ENCODE data around the gene RPL9.
"Not testable (repeated sequence)": the region's sequence is repeated elsewhere in the genome, so short reads cannot be mapped to it uniquely, and the experiment has no call there.

RPL9 gene

DNA sequence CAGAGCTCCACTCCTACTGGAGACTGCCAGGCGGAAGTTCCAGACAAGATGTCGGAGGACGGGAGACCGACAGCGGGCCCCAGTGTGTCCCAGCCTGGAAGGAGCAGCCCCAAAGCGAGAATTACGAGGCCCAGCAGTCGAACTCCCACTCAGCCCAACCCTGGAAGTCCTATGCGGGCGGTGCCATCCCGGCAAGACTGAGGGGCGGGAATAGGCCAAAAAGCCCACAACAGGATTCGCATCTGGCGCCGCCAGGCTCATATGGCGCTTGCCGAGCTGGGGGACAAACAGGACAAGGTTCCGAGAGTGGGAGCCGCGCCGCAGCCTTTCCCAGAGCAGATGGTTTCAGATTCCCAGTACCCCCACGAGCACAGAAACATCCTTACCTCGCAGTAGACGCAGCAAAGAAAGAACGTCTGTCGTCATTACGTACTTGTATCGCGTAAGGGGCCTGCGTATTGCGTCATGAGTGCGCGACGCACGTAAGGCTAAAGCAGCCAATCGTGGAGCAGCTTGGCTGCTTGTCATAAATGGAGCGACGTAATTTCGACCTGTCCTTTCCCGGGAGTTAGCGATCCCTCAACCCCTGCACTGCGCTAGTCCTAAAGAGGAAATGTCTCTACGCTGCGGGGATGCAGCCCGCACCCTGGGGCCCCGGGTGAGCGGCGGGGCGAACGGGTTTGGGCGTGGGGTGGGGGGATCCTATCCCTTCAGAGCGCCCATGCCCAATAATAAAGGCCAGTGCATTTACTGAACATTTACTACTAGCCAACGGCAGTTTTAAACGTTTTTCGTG is at the start of gene RPL9, which contains the start of gene LIAS:
Gene RPL9 (minus strand): TSS at position 418 of the 796 bp plus-strand sequence. CDS start 483 bp downstream, outside the sequence.
Gene LIAS (plus strand): TSS at position 552 of the 796 bp plus-strand sequence. CDS start 62 bp downstream, at position 614.
- in situ Hi-C loops (cut with HindIII; ENCODE audit: low pct_ligation_motif_present, low pct_unique_long_range_greater_than_20kb, low sequenced_read_pairs): no loop called here
- peak; percentile 98 for DNase-seq

DNA sequence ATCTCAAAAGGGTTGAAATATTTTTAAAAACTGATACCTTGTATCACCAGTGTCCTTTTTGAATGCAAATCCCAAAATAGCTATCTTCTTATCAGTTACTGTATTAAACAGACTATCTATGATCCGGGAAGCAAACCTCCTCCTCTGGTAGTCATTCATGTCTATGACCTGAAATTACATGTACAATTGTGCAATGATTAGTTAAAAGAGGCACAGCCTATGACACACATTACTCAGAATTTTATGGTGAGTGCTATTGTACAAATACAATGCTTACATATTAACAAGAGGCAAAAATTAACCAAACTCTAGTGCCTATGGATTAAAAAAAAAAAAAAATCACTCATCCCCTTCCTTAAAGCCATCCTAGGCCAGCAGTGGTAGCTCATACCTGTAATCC is 46.9 kb upstream of the RPL9 start:
- DNase-seq: peak; percentile 43

DNA sequence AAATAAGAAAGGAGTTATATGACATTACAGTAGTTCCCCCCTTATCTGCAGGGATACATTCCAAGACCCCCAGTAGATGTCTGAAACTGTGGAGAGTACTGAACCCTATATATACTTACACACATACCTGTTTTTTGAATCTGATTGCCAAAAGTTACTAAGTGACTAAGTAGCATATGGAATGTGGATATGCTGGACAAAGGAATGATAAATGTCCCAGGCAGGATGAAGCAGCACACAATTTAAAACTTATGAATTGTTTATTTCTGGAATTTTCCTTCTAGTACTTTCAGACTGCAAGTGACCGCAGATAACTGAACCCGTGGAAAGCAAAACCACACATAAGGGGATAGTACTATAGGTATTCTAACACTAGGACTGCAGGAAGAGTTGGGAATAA is 45.8 kb upstream of the RPL9 start:
- in situ Hi-C loops (cut with HindIII; ENCODE audit: low pct_ligation_motif_present, low pct_unique_long_range_greater_than_20kb, low sequenced_read_pairs): no loop called here
- DNase-seq: no peak

More for the DNA sequence above, 46.9 kb upstream of the RPL9 start:
- in situ Hi-C loops (cut with HindIII; ENCODE audit: low pct_ligation_motif_present, low pct_unique_long_range_greater_than_20kb, low sequenced_read_pairs): no loop called here

DNA sequence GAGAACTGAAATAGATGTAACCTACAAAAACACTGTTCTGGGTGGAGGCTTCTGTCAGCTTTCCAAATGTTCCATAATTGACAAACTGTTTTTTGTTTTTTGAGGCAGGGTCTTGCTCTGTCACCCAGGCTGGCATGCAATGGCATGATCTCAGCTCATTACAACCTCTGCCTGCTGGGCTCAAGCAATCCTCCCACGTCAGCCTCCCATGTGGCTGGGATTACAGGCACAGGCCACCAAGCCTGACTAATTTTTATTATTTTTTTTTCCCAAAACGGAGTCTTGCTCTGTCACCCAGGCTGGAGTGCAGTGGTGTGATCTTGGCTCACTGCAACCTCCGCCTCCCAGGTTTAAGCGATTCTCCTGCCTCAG is 43.9 kb upstream of the RPL9 start:
- in situ Hi-C loops (cut with HindIII; ENCODE audit: low pct_ligation_motif_present, low pct_unique_long_range_greater_than_20kb, low sequenced_read_pairs); DNase-seq: not testable (repeated sequence)

DNA sequence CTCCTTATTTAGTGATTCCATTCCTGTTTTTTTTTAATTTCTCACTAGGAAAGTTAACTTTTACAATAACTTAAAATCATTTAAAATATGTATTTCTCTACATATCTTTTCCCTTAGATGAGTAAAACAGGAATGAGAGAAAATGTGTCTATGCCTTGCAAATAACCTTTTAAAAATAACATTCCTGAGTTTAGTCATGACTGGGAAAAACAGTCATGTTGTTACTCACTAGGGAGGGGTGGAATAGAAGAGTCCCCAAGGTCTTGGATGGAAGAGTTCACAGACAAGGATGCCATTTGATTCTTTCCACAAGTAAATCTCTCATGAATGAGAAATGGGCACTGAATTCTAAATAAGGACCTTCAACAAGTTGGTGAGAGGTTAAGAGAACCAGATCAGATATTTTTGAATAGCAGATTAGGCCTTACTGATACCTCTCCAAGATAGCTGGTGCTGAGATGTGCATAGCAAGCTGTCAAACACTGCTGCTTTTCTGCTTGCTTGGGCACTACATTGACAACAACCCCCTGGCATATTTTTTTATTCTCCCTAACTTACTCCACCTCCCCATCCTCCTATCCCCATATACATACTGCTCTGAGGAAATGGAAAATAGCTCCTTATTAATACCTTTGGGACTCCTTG is 43.4 kb upstream of the RPL9 start:
- DNase-seq: no peak
- in situ Hi-C loops (cut with HindIII; ENCODE audit: low pct_ligation_motif_present, low pct_unique_long_range_greater_than_20kb, low sequenced_read_pairs): no loop called here

DNA sequence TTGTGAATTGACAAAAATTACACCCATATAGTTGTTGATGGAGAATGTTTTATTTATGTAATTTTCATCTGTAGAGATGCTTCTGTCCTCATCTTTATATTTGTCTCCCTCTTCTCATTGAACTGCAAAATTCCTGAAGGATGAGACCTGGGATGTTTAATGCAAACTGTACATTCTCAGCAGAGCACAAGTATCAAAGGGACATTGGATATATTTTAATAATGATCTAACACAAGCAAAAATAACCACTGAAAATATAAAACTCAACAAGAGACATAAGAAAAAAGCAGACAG is 40.0 kb upstream of the RPL9 start:
- DNase-seq: no peak
- in situ Hi-C loops (cut with HindIII; ENCODE audit: low pct_ligation_motif_present, low pct_unique_long_range_greater_than_20kb, low sequenced_read_pairs): no loop called here

DNA sequence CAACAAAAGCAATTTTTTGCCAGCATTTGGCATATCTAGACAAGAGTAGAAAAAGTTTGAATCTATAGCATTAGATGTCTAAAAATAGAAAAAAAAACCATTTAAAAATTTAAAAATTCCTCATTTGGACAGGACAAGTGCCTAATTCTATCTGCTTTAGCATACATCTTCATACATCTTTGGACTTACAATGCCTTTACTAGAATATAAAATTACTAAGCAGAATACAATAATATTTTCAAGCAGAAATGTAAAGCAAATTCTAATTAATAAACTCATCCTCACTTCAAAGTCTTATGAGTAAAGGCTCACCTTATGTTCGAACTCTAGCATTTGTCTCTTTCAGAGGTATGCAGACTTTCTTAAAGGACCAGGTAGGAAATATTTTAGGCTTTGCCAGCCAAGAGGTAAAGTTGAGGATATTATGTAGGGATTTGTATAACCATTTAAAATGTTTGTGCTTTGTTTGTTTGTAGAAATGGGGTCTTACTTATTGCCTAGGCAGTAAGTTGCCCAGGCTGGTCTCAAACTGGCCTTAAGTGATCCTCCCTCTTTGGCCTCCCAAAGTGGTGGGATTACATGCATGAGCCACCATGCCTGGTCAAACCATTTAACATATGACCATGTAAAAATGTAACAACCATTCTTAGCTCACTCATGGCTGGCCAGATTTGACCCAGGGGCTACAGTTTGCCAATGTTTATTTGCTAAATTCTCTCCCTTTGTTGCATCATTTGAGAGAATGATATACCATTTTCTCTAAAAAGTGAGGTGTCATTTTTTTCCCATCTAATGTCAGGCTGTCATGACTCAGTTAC is 39.4 kb upstream of the RPL9 start:
- in situ Hi-C loops (cut with HindIII; ENCODE audit: low pct_ligation_motif_present, low pct_unique_long_range_greater_than_20kb, low sequenced_read_pairs): no loop called here

DNA sequence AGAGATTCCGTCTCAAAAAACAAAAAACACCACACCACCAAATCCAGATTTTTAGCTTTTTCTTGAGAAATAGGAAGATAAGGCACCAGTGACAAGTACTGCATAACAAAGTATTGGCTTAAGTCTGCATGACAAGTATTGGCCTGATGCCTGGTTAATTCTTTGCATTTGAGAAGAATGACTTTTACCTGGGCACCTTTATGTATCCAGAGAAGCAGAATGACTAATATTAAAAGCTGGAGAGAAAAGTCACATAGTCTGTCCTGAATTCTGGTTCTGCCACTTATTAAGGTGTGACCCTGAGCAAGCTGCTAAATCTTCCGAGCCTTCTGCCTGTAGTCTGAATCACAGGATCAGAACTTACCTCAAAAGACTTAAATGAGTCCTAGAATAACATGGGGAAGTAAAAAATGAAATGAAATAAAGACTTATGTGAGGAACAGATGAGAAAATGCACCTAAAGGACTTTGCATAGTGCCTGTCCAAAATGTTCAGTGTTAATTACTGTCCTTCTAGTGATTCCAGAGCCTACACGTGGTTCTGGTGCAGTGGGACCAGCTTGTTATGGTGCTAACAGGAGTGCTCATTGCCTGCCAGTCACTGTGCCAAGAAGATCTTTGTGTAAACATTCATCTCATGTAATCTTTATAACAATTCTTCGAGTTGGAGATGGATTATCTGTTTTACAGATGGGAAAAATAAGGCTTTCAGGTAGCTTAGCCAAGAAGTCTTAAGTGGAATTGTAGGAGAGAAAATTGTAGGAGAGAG is 36.9 kb upstream of the RPL9 start:
- in situ Hi-C loops (cut with HindIII; ENCODE audit: low pct_ligation_motif_present, low pct_unique_long_range_greater_than_20kb, low sequenced_read_pairs): no loop called here
- DNase-seq: no peak

More for the DNA sequence above, 39.4 kb upstream of the RPL9 start:
- DNase-seq: no peak

DNA sequence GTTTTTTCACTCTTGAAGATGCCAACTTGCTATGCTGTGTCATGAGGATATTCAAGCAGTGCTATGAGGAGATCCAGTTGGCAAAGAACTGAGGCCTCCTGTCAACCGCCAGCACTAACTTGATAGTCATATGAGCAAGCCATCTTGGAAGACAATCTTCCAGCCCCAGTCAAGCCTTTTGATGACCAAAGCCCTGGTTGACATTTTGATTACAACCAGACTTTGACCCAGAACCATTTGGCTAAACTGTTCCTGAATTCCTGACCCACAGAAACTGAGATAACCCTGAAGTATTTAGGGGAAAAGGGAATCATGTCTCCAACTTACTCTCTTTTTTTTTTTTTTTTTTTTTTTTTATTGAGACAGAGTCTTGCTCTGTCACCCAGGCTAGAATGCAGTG is 35.6 kb upstream of the RPL9 start:
- in situ Hi-C loops (cut with HindIII; ENCODE audit: low pct_ligation_motif_present, low pct_unique_long_range_greater_than_20kb, low sequenced_read_pairs): no loop called here
- no peak for DNase-seq

DNA sequence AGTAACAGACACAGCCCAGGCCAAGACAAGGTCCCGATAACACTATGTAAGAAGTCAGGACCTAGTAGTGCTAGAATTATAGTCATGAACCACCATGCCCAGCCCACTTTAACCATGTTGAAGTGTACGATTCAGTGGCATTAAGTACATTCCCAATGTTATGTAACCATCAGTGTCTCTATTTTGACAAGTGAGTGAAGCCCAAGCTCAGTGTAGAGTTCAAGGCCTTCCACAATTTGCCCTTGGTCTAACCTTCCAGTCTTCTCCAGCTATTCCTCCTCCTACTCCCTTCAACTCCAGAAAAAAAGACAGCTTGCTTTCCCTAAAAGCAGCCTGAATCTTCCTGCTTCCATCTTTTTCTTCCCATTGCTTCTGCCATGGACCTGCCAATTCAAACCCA is 31.6 kb upstream of the RPL9 start:
- DNase-seq: no peak
- in situ Hi-C loops (cut with HindIII; ENCODE audit: low pct_ligation_motif_present, low pct_unique_long_range_greater_than_20kb, low sequenced_read_pairs): no loop called here

DNA sequence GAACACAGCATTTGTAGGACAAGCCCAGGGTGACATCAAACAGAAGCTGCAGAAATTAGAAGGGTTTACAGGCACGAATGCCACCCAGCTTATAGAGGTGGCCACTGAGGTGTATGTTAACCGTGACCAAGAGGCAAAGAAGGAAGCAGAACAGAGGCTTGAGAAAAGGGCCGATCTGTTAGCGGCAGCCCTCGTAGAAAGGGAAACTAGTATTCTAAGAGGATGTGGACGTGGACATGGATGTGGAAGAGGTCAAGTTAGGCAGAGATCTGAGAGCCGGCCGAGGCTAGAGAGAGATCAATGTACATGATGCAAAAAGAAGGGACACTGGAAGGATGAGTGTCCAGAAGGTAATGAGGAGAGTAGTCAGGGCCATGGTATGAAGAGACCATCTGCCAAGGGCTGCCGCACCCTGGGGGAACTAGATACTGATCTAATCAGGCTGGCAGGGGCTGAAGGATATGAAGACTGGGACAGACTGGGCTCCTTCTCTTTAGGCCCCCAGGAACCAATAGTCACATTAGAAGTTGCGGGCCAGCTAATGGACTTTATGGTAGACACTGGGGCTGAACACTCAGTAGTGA is 27.6 kb upstream of the RPL9 start:
- no peak for DNase-seq
- in situ Hi-C loops (cut with HindIII; ENCODE audit: low pct_ligation_motif_present, low pct_unique_long_range_greater_than_20kb, low sequenced_read_pairs): no loop called here

DNA sequence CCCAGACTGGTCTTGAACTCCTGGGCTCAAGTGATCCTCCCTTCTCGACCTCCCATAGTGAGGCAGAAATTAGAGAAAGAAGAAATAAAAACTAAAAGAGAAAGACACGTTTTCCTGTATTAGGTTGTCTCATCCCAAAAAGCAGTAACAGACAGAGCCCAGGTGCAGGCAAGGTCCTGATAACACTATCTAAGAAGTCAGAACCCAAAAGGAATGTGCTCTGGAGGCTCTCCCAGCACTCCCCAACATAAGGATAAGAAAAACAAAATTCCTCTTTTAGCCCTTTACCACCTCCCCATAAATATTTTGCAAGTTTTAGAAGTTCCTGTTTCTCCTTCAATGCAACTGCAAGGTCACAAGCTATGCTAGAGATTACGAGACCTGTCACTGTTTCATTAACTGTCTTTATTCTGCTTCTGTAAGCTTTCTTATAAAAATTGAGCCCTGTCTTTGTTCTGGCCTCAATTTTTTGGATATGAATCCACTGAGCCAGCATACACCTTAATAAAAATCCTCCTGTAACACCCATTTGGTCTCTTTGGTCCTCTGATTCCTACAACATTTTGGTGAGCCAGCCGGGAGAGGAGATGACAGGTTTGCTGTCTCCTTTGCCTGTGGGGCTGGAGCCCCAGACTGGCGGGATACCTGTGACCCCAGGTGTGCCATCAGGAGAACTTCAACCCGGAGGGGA is 26.0 kb upstream of the RPL9 start:
- in situ Hi-C loops (cut with HindIII; ENCODE audit: low pct_ligation_motif_present, low pct_unique_long_range_greater_than_20kb, low sequenced_read_pairs): no loop called here

DNA sequence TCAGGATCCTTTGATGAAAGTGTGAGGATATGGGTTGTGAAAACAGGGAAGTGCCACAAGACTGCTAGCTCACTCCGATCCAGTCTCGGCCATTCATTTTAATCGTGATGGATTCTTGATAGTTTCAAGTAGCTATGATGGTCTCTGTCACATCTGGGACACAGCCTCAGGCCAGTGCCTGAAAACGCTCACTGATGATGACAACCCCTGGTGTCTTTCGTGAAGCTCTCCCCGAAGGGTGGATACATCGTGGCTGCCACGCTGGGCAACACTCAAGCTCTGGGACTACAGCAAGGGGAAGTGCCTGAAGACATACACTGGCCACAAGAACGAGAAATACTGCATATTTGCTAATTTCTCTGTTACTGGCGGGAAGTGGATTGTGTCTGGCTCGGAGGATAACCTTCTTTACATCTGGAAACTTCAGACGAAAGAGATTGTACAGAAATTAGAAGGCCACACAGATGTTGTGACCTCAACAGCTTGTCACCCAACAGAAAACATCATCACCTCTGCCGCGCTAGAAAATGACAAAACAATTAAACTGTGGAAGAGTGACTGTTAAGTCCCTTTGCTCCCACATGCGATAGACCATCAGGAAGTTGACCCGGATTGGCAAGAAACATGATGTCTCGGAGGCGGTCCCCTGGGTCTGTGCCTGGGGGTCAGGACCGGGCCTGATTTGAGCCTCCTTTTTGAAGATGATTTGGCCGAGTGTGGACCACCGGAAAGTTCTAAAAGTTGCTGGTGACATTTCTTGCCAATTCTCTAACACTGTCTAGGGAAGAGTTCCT is 22.4 kb upstream of the RPL9 start:
- in situ Hi-C loops (cut with HindIII; ENCODE audit: low pct_ligation_motif_present, low pct_unique_long_range_greater_than_20kb, low sequenced_read_pairs): no loop called here
- DNase-seq: no peak

More for the DNA sequence above, 26.0 kb upstream of the RPL9 start:
- no peak for DNase-seq

DNA sequence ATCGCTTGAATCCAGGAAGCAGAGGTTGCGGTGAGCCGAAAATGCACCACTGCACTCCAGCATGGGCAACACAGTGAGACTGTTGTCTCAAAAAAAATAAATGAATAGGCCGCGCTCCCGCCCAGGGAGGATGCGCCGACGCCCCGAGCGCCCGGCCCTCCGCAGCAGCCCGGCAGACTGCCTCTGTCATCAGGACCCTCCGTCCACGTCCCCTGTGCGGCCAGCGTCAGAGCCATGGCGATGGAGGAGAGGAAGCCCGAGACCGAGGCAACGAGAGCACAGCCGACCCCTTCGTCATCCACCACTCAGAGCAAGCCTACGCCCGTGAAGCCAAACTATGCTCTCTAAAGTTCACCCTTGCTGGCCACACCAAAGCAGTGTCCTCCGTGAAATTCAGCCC is 21.5 kb upstream of the RPL9 start:
- in situ Hi-C loops (cut with HindIII; ENCODE audit: low pct_ligation_motif_present, low pct_unique_long_range_greater_than_20kb, low sequenced_read_pairs): no loop called here
- no peak for DNase-seq

DNA sequence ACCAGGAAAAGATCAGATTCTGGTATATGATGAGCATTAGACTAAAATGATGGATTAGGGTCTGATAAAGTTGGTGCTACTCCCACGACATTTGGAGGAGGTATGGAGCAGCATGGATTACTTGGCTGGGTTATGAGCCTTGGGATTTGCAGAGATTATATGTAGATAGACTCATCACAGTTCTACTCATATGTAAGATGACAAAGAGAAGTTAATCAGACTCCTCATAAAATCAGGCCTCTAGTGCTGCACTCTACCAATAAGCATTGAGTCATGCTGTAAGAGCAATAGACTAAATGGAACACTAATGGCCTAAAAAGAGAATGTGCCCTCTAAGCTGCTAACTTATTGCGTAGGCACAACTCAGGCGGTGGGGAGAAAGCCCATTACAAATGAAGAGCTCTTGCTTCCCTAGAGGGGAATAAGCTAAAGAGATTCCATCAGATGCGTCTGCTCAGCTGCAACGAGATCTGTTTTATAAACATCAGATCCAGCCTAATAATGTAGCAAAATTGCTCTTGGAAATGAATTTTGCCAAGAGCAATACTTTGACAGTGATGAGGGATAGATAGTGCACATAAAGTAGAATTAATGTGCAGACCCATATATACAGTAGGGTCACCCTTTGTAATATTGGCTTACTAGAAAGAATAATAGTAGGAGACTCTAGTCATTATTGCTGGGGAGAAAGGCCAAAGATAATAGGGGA is 17.6 kb upstream of the RPL9 start:
- in situ Hi-C loops (cut with HindIII; ENCODE audit: low pct_ligation_motif_present, low pct_unique_long_range_greater_than_20kb, low sequenced_read_pairs): no loop called here
- no peak for DNase-seq

DNA sequence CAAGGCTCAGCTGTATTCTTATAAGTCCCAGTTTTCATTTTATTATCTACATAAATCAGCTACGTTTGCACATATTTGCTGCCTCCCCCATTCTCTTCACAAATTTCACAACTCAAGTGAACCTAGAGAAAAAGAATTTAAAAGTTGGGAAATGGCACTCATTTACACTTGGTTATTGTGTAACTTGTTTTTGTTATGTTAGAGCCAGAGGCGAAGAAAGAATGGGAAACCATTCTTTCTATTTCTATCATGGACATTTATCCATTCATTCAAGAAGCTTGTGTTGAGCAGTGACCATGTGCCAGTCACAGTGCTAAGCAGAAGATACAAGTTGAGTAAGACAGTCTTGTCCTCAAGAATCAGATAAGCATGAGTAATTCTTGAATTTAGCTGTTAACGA is 13.7 kb upstream of the RPL9 start:
- DNase-seq: no peak
- in situ Hi-C loops (cut with HindIII; ENCODE audit: low pct_ligation_motif_present, low pct_unique_long_range_greater_than_20kb, low sequenced_read_pairs): no loop called here

DNA sequence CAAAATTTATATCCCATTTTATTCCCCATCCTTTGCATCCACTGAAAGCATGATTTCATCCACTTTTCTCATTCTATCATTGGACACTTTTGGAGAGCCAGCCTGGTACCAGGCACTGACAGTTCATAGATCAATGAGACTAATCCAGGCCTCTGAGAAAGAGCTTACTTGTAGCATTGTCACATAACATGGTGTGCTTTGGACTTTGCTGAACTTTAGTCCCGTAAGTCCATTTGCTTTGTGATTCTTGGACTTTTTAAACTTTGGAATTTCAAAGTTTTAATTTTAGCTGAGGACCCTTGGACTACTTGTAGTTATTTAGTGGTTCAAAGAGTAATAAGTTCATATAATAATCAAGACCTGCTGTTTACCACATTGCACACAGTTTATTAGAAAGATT is 11.7 kb upstream of the RPL9 start:
- DNase-seq: no peak
- in situ Hi-C loops (cut with HindIII; ENCODE audit: low pct_ligation_motif_present, low pct_unique_long_range_greater_than_20kb, low sequenced_read_pairs): no loop called here
